CD14-positive monocyte (primary cell): ENCODE data around the gene MAP1LC3B2. TPM values are rescaled to one million over a fixed set of nuclear protein-coding genes. Genes with fewer than 3 reads are reported as not detected.

Experiments used
- DNase-seq, 3 donors: peaks; one replicate each; pipeline ENCODE4 v3.0.0-alpha.2; 2011 to 2022
- H2AFZ ChIP-seq: 2 replicates; pipeline ENCODE4 v1.6.0; 2012; ENCODE audit warnings: mild to moderate bottlenecking, low read depth, low read length, inconsistent platforms; ENCODE audit not compliant: insufficient read depth, poor library complexity, severe bottlenecking
- H3K27ac ChIP-seq, 2 donors: 1 replicate in 1 of 2; 2 replicates in 1 of 2; pipeline ENCODE4 v1.5.1; 2012 to 2013; ENCODE audit warnings: low read length in 2 of 2, control low read depth in 1 of 2, inconsistent platforms in 1 of 2, low read depth in 1 of 2, mild to moderate bottlenecking in 1 of 2
- H3K27me3 ChIP-seq, 2 donors: one replicate each; pipeline versions ENCODE4 v1.6.0 to v1.6.1; 2011 to 2013; ENCODE audit warnings: low read length in 2 of 2; ENCODE audit not compliant: control insufficient read depth in 2 of 2, insufficient read depth in 2 of 2
- H3K36me3 ChIP-seq, 2 donors: replicated peaks in 1 of 2; 1 replicate in 1 of 2; 2 replicates in 1 of 2; pipeline versions ENCODE4 v1.5.1 to v1.6.1; 2012 to 2013; ENCODE audit warnings: low read length in 2 of 2, control low read depth in 1 of 2, inconsistent platforms in 1 of 2, mild to moderate bottlenecking in 1 of 2; ENCODE audit not compliant: insufficient read depth in 2 of 2, control insufficient read depth in 1 of 2
- H3K4me1 ChIP-seq, 2 donors: 1 replicate in 1 of 2; 2 replicates in 1 of 2; pipeline versions ENCODE4 v1.5.1 to v1.6.1; 2012 to 2013; ENCODE audit warnings: low read length in 2 of 2, control low read depth in 1 of 2, inconsistent platforms in 1 of 2, mild to moderate bottlenecking in 1 of 2, moderate library complexity in 1 of 2; ENCODE audit not compliant: insufficient read depth in 2 of 2, control insufficient read depth in 1 of 2
- H3K4me2 ChIP-seq: replicated peaks from 2 replicates; pipeline ENCODE3; 2012; ENCODE audit warnings: low read length, moderate library complexity, mild to moderate bottlenecking; ENCODE audit not compliant: poor library complexity, severe bottlenecking; ENCODE audit errors: extremely low read depth
- H3K4me3 ChIP-seq, 3 experiments: fragments of 200-600 bp in 1 of 3; sonication (generic) in 1 of 3; replicated peaks in 1 of 3; 1 replicate in 2 of 3; 2 replicates in 1 of 3; pipeline ENCODE4 v1.5.1; 2011 to 2013; ENCODE audit warnings: low read length in 3 of 3, mild to moderate bottlenecking in 3 of 3, control low read depth in 2 of 3, low read depth in 2 of 3, inconsistent platforms in 1 of 3, moderate library complexity in 1 of 3
- H3K79me2 ChIP-seq: 2 replicates; pipeline ENCODE4 v1.6.0; 2012; ENCODE audit warnings: mild to moderate bottlenecking, control low read depth, inconsistent platforms, low read length, moderate library complexity; ENCODE audit not compliant: insufficient read depth
- H3K9ac ChIP-seq: 2 replicates; pipeline ENCODE4 v1.6.0; 2017; ENCODE audit warnings: low read length, mild to moderate bottlenecking; ENCODE audit not compliant: insufficient read depth, poor library complexity, severe bottlenecking
- H3K9me3 ChIP-seq, 2 donors: replicated peaks in 1 of 2; 1 replicate in 1 of 2; 2 replicates in 1 of 2; pipeline versions ENCODE4 v1.5.1 to v1.6.1; 2012 to 2013; ENCODE audit warnings: low read length in 2 of 2, control low read depth in 1 of 2; ENCODE audit not compliant: control insufficient read depth in 1 of 2, insufficient read depth in 1 of 2
- H4K20me1 ChIP-seq: 2 replicates; pipeline ENCODE4 v1.6.0; 2012; ENCODE audit warnings: mild to moderate bottlenecking, low read length, control low read depth, moderate library complexity; ENCODE audit not compliant: insufficient read depth
- H3K27ac Mint-ChIP-seq, 7 donors: one replicate each; pipeline ENCODE4 v1.8.0; 2020; ENCODE audit warnings: mild to moderate bottlenecking in 7 of 7, mixed read lengths in 7 of 7, moderate library complexity in 6 of 7, inconsistent platforms in 2 of 7
- H3K27me3 Mint-ChIP-seq, 3 donors: one replicate each; pipeline ENCODE4 v1.8.0; 2021 to 2022; ENCODE audit warnings: low read depth in 3 of 3, mild to moderate bottlenecking in 3 of 3, mixed read lengths in 3 of 3, moderate library complexity in 3 of 3, inconsistent platforms in 1 of 3
- H3K36me3 Mint-ChIP-seq, 2 donors: one replicate each; pipeline ENCODE4 v1.8.0; 2020; ENCODE audit warnings: mixed read lengths in 2 of 2, inconsistent platforms in 1 of 2, mild to moderate bottlenecking in 1 of 2
- H3K4me1 Mint-ChIP-seq: one replicate; pipeline ENCODE4 v1.8.0; 2020; ENCODE audit warnings: mild to moderate bottlenecking, mixed read lengths
- H3K4me3 Mint-ChIP-seq, 2 donors: one replicate each; pipeline ENCODE4 v1.8.0; 2020; ENCODE audit warnings: mild to moderate bottlenecking in 2 of 2, mixed read lengths in 2 of 2, moderate library complexity in 1 of 2
- H3K9me3 Mint-ChIP-seq, 7 donors: one replicate each; pipeline ENCODE4 v1.8.0; 2020 to 2022; ENCODE audit warnings: mixed read lengths in 7 of 7, mild to moderate bottlenecking in 6 of 7, moderate library complexity in 6 of 7, inconsistent platforms in 2 of 7
- CTCF ChIP-seq: fragments of 200-600 bp; IDR thresholded peaks from one replicate; pipeline ENCODE4 v1.8.0; 2022; ENCODE audit warnings: antibody characterized with exemption, mild to moderate bottlenecking
- WGBS: methylation state at CpG from one replicate; pipeline ENCODE4 v1.1.5; 2013; ENCODE audit warnings: missing lambda C conversion rate; ENCODE audit not compliant: insufficient coverage; 5-methylcytosine and 5-hydroxymethylcytosine counted together
- intact Hi-C, 2 donors: fragments of 100-400 bp; cut with micrococcal nuclease; formaldehyde crosslinking; loops; one replicate each; pipeline versions ENCODE4 v1.15.0 to v1.15.1; 2023
- polyA plus RNA-seq, 3 donors: library from polyadenylated mRNA; depleted of rRNA in 1 of 3; unstranded in 2 of 3; stranded (reverse) in 1 of 3; fragments of 300-500 nt in 2 of 3; fragments of >200 nt in 1 of 3; fragmentation: Illumina TruSeq in 2 of 3; gene quantifications; 1 replicate in 2 of 3; 2 replicates in 1 of 3; pipeline ENCODE4 v1.2.3, GENCODE V29; 2012 to 2021

The MAP1LC3B2 gene
- polyA plus RNA-seq, 3 donors = 2.6 to 12.9 (median 6.4) TPM

- Histone ChIP-seq H3K9ac (no peak overlapping the region), H3K79me2 (no peaks in the 10 kb centered on the region), H3K4me2 (no peak overlapping the region), H3K4me1 (peaks cover 2 to 8% of the 10 kb centered on the region in 2 donors), H3K4me3 (no peak overlapping the region), H4K20me1 (no peaks in the 10 kb centered on the region), H3K36me3 (no peaks in the 10 kb centered on the region), H2AFZ (no peak overlapping the region), H3K27ac (no peak overlapping the region), H3K27me3 (no peaks in the 10 kb centered on the region), H3K9me3 (no peaks in the 10 kb centered on the region)
- H3K9me3 Mint-ChIP-seq = peaks cover 0 to 2% (median 0%) of the 10 kb centered on the region in 7 donors
- peak in 2 of 3 donors; percentile 53 to 73 for DNase-seq
- H3K36me3 Mint-ChIP-seq = no peaks in the 10 kb centered on the region
- peaks cover 11% of the 10 kb centered on the region for H3K4me1 Mint-ChIP-seq
- peak overlapping the region in 3 of 7 donors; percentile 55 to 60 (median 56) for H3K27ac Mint-ChIP-seq
- H3K4me3 Mint-ChIP-seq = peak overlapping the region in 1 of 2 donors; percentile 44
- intact Hi-C loops = no loop called here
- no peak for TF ChIP-seq CTCF
- 57% methylated on average over 8 of the region's 15 CpGs for WGBS
- peaks cover 4 to 9% (median 5%) of the 10 kb centered on the region in 3 donors for H3K27me3 Mint-ChIP-seq
Observed at GRCh38 chr12:116520801-116521471, 38.2 kb upstream of the MAP1LC3B2 start.

GRCh38 chr12:116524311-116524710, 34.9 kb upstream of the MAP1LC3B2 start:
- H3K36me3 ChIP-seq = no peaks in the 10 kb centered on the region
- no peak overlapping the region for H3K4me3 Mint-ChIP-seq
- H3K9me3 Mint-ChIP-seq = peaks cover 0 to 2% (median 0%) of the 10 kb centered on the region in 7 donors
- no peak overlapping the region for H3K4me2 ChIP-seq
- intact Hi-C loops = no loop called here
- H3K9ac ChIP-seq = no peak overlapping the region
- no peak overlapping the region for H2AFZ ChIP-seq
- peaks cover 11% of the 10 kb centered on the region for H3K4me1 Mint-ChIP-seq
- H3K27me3 ChIP-seq = no peaks in the 10 kb centered on the region
- H3K4me1 ChIP-seq = peaks cover 0 to 6% of the 10 kb centered on the region in 2 donors
- H4K20me1 ChIP-seq = no peaks in the 10 kb centered on the region
- TF ChIP-seq CTCF = no peak
- H3K27ac Mint-ChIP-seq = no peak overlapping the region
- WGBS = 67% methylated on average over 5 of the region's 10 CpGs
- H3K36me3 Mint-ChIP-seq = no peaks in the 10 kb centered on the region
- H3K9me3 ChIP-seq = no peaks in the 10 kb centered on the region
- no peak for DNase-seq
- no peaks in the 10 kb centered on the region for H3K79me2 ChIP-seq
- no peak overlapping the region for H3K27ac ChIP-seq
- H3K4me3 ChIP-seq = no peak overlapping the region
- peaks cover 5 to 8% (median 5%) of the 10 kb centered on the region in 3 donors for H3K27me3 Mint-ChIP-seq
